ENCODE data around the gene NCSTN.

DNA sequence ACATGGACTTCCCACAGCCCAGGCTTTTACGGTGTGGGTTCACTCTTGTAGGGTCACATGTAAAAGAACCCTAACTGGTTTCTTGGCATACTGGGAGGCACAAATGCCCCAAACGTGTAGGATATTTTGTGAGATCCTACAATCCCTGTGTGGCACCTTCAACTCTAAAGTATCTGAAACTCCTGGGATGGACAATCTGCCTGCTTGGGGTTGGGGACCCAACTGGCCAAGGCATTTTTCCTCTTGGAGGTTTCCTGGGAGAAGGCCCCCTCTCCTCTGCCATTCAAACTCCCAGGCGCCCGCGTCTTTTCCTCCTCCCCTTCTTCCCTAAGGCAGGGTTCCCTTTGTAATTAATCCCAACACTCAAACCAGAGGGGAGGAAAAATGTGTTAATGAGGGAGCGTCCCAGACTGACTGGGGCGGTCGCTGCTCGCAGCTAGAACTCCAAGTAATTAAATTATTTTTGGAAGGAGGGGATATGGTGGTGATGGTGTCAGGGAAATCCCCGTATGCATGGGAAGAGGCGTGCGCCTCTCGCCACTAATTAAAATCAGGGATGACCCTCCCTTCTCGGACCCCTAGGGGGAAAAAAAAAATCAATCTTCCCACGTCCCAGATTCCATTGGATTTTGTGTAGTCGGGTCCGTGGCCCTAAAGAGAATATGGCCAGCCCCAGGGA, 56.5 kb downstream of the NCSTN start:
- no peak for TF ChIP-seq POLR2A (IDR thresholded peaks at IDR 0.05; ENCODE audit: low read length)
- no peak for TF ChIP-seq GATA1 (IDR thresholded peaks at IDR 0.05; ENCODE audit: low read depth, low read length)
